NCI-H187 (cell line): ENCODE results near the gene AUNIP.
"Not testable (repeated sequence)": the region's sequence is repeated elsewhere in the genome, so short reads cannot be mapped to it uniquely, and the experiment has no call there.

Experiments used
- DNase-seq, 2 experiments: peaks; one replicate each; lab custom pipeline; 2025; lab: John Stamatoyannopoulos, UW

Gene AUNIP

GRCh38 chr1:25864434-25864833, 5.2 kb upstream of the AUNIP start:
- no peak for DNase-seq

- no peak for DNase-seq
Observed at GRCh38 chr1:25863486-25864262, 4.4 kb upstream of the AUNIP start.

- DNase-seq = no peak
Observed at GRCh38 chr1:25862785-25863485, 3.7 kb upstream of the AUNIP start.

GRCh38 chr1:25861316-25862286, 2.3 kb upstream of the AUNIP start:
- no peak for DNase-seq

GRCh38 chr1:25858494-25858893, 763 bp downstream of the AUNIP start:
- DNase-seq = no peak

GRCh38 chr1:25856856-25857255, 2.4 kb downstream of the AUNIP start:
- DNase-seq = no peak

- no peak for DNase-seq
Observed at GRCh38 chr1:25854554-25854953, 4.7 kb downstream of the AUNIP start.

- DNase-seq = no peak
Observed at GRCh38 chr1:25848531-25848930, 10.7 kb downstream of the AUNIP start.

GRCh38 chr1:25847929-25848328, 11.3 kb downstream of the AUNIP start:
- no peak for DNase-seq

GRCh38 chr1:25845664-25846063, 13.6 kb downstream of the AUNIP start:
- DNase-seq = no peak

GRCh38 chr1:25844536-25845337, 14.5 kb downstream of the AUNIP start:
- no peak for DNase-seq

- DNase-seq = no peak
Observed at GRCh38 chr1:25843483-25843882, 15.8 kb downstream of the AUNIP start.

GRCh38 chr1:25839808-25840207, 19.4 kb downstream of the AUNIP start:
- not testable (repeated sequence) for DNase-seq

GRCh38 chr1:25837262-25837875, 21.9 kb downstream of the AUNIP start:
- DNase-seq = no peak

GRCh38 chr1:25836695-25837094, 22.6 kb downstream of the AUNIP start:
- DNase-seq = no peak

GRCh38 chr1:25834894-25835293, 24.4 kb downstream of the AUNIP start:
- DNase-seq = no peak

- DNase-seq = no peak
Observed at GRCh38 chr1:25833158-25833557, 26.1 kb downstream of the AUNIP start.

- no peak for DNase-seq
Observed at GRCh38 chr1:25832336-25833037, 26.8 kb downstream of the AUNIP start.

- DNase-seq = no peak
Observed at GRCh38 chr1:25831569-25832196, 27.6 kb downstream of the AUNIP start.

- DNase-seq = no peak
Observed at GRCh38 chr1:25829046-25829445, 30.2 kb downstream of the AUNIP start.
